ENCODE measurements around the gene BATF3. TPM values are rescaled to one million over a fixed set of nuclear protein-coding genes. Genes with fewer than 3 reads are reported as not detected.

Gene BATF3
- total and polyA plus RNA-seq, 2 experiments from 2014 or later: 0.46 to 0.86 TPM

DNA sequence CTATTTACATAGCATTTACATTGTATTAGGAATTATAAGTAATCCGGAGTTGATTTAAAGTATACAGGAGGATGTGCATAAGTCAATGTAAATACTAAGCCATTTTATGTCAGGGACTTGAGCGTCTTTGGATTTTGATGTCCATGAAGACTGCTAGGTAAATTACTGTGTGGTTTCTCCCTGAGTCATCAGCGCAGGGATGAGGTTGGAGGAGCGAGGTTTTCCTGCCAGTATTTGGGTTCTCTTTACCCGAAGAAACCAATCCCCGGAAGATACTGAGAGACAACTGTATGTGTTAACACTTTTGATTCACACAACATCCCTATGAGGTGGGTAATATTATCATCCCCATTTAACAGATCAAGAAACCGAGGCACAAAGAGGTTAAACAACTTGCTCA is 29.3 kb downstream of the BATF3 start:
- H3K27ac ChIP-seq: no peak overlapping the region
- no peak overlapping the region for H3K9ac ChIP-seq
- H3K4me2 ChIP-seq (ENCODE audit: unreplicated experiment): no peak overlapping the region
- H3K9me2 ChIP-seq (ENCODE audit: insufficient read depth): no peaks in the 10 kb centered on the region
- H3K79me2 ChIP-seq (ENCODE audit: insufficient read depth): no peaks in the 10 kb centered on the region
- peaks cover 26% of the 10 kb centered on the region for H3K4me1 ChIP-seq (ENCODE audit: insufficient read depth)
- 96 to 98% methylated on average over 7 of the region's 7 CpGs for WGBS, 2 experiments (ENCODE audit: low coverage in 1 of 2, low lambda C conversion rate in 2 of 2, missing lambda C conversion rate in 2 of 2)
- peaks cover 36% of the 10 kb centered on the region for H3F3A ChIP-seq (ENCODE audit: insufficient read depth)
- no peak overlapping the region for H2AFZ ChIP-seq
- DNase-seq: no peak
- no peaks in the 10 kb centered on the region for H4K20me1 ChIP-seq (ENCODE audit: insufficient read depth)
- no peaks in the 10 kb centered on the region for H3K27me3 ChIP-seq (replicated peaks; ENCODE audit: insufficient read depth)
- no peaks in the 10 kb centered on the region for H3K9me3 ChIP-seq (ENCODE audit: low read depth)
- H3K4me3 ChIP-seq: no peak overlapping the region
- TF ChIP-seq EZH2 (IDR thresholded peaks at IDR 0.05; ENCODE audit: insufficient read depth, poor library complexity, severe bottlenecking): no peak
- no peak for TF ChIP-seq EZH2phosphoT487 (IDR thresholded peaks at IDR 0.05; ENCODE audit: insufficient read depth, low read depth)
- no peaks in the 10 kb centered on the region for H3K36me3 ChIP-seq (ENCODE audit: low read depth)
- in situ Hi-C loops (cut with MboI): loop anchor here (25.0 kb wide), 1 partner anchor 317 kb away; no protein-coding TSS in a partner anchor

DNA sequence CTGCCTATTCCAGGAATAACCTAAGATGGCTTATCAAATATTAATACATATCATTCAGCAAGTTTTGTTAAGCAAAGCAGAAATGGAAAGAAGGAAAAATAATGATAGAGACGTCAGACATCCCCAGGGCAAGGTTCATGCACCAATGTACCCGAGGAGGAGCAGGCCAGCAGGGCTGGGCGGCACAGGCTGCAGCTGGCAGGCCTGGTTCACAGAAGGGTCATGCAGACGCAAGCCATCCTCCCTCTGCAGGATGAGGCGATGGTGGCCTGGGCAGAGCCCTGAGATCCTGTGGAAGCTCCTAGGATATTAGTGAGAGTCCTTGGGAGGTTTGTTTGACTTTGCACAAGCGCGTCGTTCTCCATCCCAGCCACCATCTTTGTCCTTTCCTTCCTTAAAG is 30.0 kb downstream of the BATF3 start:
- no peak for TF ChIP-seq EZH2phosphoT487 (IDR thresholded peaks at IDR 0.05; ENCODE audit: insufficient read depth, low read depth)
- TF ChIP-seq EZH2 (IDR thresholded peaks at IDR 0.05; ENCODE audit: insufficient read depth, poor library complexity, severe bottlenecking): no peak
- Histone ChIP-seq H3K4me3 (no peak overlapping the region), H3K79me2 (ENCODE audit: insufficient read depth) (no peaks in the 10 kb centered on the region), H3K4me1 (ENCODE audit: insufficient read depth) (peaks cover 26% of the 10 kb centered on the region), H3K27me3 (replicated peaks; ENCODE audit: insufficient read depth) (no peaks in the 10 kb centered on the region), H3K36me3 (ENCODE audit: low read depth) (no peaks in the 10 kb centered on the region), H3F3A (ENCODE audit: insufficient read depth) (peaks cover 36% of the 10 kb centered on the region), H2AFZ (no peak overlapping the region), H4K20me1 (ENCODE audit: insufficient read depth) (no peaks in the 10 kb centered on the region), H3K9me2 (ENCODE audit: insufficient read depth) (no peaks in the 10 kb centered on the region), H3K9ac (no peak overlapping the region), H3K9me3 (ENCODE audit: low read depth) (no peaks in the 10 kb centered on the region), H3K4me2 (ENCODE audit: unreplicated experiment) (no peak overlapping the region), H3K27ac (no peak overlapping the region)
- WGBS, 2 experiments (ENCODE audit: low coverage in 1 of 2, low lambda C conversion rate in 2 of 2, missing lambda C conversion rate in 2 of 2): 98 to 99% methylated on average over 8 of the region's 8 CpGs
- no peak for DNase-seq
- in situ Hi-C loops (cut with MboI): loop anchor here (25.0 kb wide), 1 partner anchor 318 kb away; no protein-coding TSS in a partner anchor

DNA sequence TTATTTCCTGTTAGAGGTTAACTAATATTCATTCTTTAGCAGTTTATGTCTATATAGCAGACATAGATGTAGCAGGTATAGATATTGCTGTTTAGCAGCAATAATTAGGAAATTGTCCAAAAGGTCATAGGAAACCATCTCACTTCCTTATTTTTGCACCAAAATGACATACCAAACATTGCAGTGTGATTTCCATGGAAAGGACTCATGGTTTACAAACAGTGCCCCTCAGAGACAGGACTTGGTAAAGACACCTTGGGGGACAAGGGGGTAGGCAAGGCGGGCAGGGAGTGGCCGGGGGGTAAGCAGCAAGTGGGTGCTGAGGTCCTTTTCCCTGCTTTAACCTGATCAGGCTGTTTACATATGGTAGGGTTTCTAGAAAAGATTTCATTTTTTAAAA is 30.5 kb downstream of the BATF3 start:
- Histone ChIP-seq H3K27me3 (replicated peaks; ENCODE audit: insufficient read depth) (no peaks in the 10 kb centered on the region), H3K9me2 (ENCODE audit: insufficient read depth) (no peaks in the 10 kb centered on the region), H3K9ac (no peak overlapping the region), H3F3A (ENCODE audit: insufficient read depth) (peaks cover 36% of the 10 kb centered on the region), H2AFZ (no peak overlapping the region), H3K36me3 (ENCODE audit: low read depth) (no peaks in the 10 kb centered on the region), H3K27ac (no peak overlapping the region), H3K79me2 (ENCODE audit: insufficient read depth) (no peaks in the 10 kb centered on the region), H3K4me3 (no peak overlapping the region), H3K9me3 (ENCODE audit: low read depth) (no peaks in the 10 kb centered on the region), H3K4me1 (ENCODE audit: insufficient read depth) (peaks cover 26% of the 10 kb centered on the region), H3K4me2 (ENCODE audit: unreplicated experiment) (no peak overlapping the region), H4K20me1 (ENCODE audit: insufficient read depth) (no peaks in the 10 kb centered on the region)
- in situ Hi-C loops (cut with MboI): loop anchor here (25.0 kb wide), 1 partner anchor 318 kb away; no protein-coding TSS in a partner anchor
- DNase-seq: peak; percentile 56
- no peak for TF ChIP-seq EZH2phosphoT487 (IDR thresholded peaks at IDR 0.05; ENCODE audit: insufficient read depth, low read depth)
- TF ChIP-seq EZH2 (IDR thresholded peaks at IDR 0.05; ENCODE audit: insufficient read depth, poor library complexity, severe bottlenecking): no peak
- 96 to 98% methylated on average over 2 of the region's 2 CpGs for WGBS, 2 experiments (ENCODE audit: low coverage in 1 of 2, low lambda C conversion rate in 2 of 2, missing lambda C conversion rate in 2 of 2)

DNA sequence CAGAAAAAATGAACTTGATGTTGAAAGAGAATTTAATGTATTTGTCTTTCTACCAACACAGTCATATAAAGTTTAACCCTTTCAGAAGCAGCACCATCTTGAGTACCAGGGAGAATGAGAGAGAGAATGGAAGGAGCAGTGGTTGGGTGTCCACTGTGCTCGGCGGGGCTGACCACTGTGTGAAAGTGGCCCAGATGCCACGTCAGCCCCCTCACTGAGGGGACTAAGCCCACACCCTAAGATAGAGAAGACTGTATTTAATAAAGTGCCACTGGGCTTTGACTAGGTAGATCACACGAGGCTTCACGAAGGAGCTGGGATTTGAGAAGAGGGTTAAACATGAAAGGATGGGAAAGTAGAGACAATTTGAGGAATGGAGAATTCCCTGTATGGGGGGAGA is 31.2 kb downstream of the BATF3 start:
- H2AFZ ChIP-seq: no peak overlapping the region
- peak overlapping the region; percentile 83 for H3K9ac ChIP-seq
- peak overlapping the region; percentile 66 for H3K4me2 ChIP-seq (ENCODE audit: unreplicated experiment)
- no peak for DNase-seq
- H3F3A ChIP-seq (ENCODE audit: insufficient read depth): peaks cover 36% of the 10 kb centered on the region
- no peaks in the 10 kb centered on the region for H3K27me3 ChIP-seq (replicated peaks; ENCODE audit: insufficient read depth)
- no peaks in the 10 kb centered on the region for H3K79me2 ChIP-seq (ENCODE audit: insufficient read depth)
- H3K4me1 ChIP-seq (ENCODE audit: insufficient read depth): peaks cover 26% of the 10 kb centered on the region
- peak overlapping the region; percentile 97 for H3K27ac ChIP-seq
- H4K20me1 ChIP-seq (ENCODE audit: insufficient read depth): no peaks in the 10 kb centered on the region
- H3K9me3 ChIP-seq (ENCODE audit: low read depth): no peaks in the 10 kb centered on the region
- H3K4me3 ChIP-seq: peak overlapping the region; percentile 61
- H3K9me2 ChIP-seq (ENCODE audit: insufficient read depth): no peaks in the 10 kb centered on the region
- H3K36me3 ChIP-seq (ENCODE audit: low read depth): no peaks in the 10 kb centered on the region
- no peak for TF ChIP-seq EZH2 (IDR thresholded peaks at IDR 0.05; ENCODE audit: insufficient read depth, poor library complexity, severe bottlenecking)
- TF ChIP-seq EZH2phosphoT487 (IDR thresholded peaks at IDR 0.05; ENCODE audit: insufficient read depth, low read depth): no peak
- WGBS, 2 experiments (ENCODE audit: low coverage in 1 of 2, low lambda C conversion rate in 2 of 2, missing lambda C conversion rate in 2 of 2): 89 to 94% methylated on average over 5 of the region's 5 CpGs
- in situ Hi-C loops (cut with MboI): loop anchor here (25.0 kb wide), 1 partner anchor 319 kb away; no protein-coding TSS in a partner anchor
